ENCODE measurements around the gene S100PBP. TPM values are rescaled to one million over a fixed set of nuclear protein-coding genes. Genes with fewer than 3 reads are reported as not detected.
A peak's percentile ranks its signal among the peaks of the same experiment; 100 is the strongest.

The S100PBP gene
- total RNA-seq, 1 experiment from 2014 or later: 50.1 TPM

GRCh38 chr1:32830092-32830852 is 12.8 kb downstream of the S100PBP start:
- Histone ChIP-seq H3K27me3 (ENCODE audit: insufficient read depth, low read length) (no peaks in the 10 kb centered on the region), H4K20me1 (ENCODE audit: control insufficient read depth, insufficient read depth, insufficient read length) (no peaks in the 10 kb centered on the region), H3K9me3 (ENCODE audit: control insufficient read depth, low read depth, low read length) (no peaks in the 10 kb centered on the region), H4K91ac (ENCODE audit: insufficient read length, low read depth, low read length) (no peak overlapping the region), H2AFZ (ENCODE audit: low read length) (no peak overlapping the region), H2BK120ac (ENCODE audit: low read depth, low read length, poor library complexity, severe bottlenecking) (no peak overlapping the region), H4K5ac (ENCODE audit: insufficient read length, low read depth, low read length) (no peak overlapping the region), H3K4me1 (ENCODE audit: insufficient read depth, low read length) (no peaks in the 10 kb centered on the region), H3K56ac (ENCODE audit: insufficient read length, low read depth, low read length) (no peak overlapping the region), H3K79me1 (ENCODE audit: insufficient read depth, low read depth, low read length, poor library complexity, severe bottlenecking) (no peaks in the 10 kb centered on the region), H3K4ac (ENCODE audit: low read depth, low read length) (no peak overlapping the region), H3K9ac (ENCODE audit: extremely low read depth, insufficient read length, low read length) (no peak overlapping the region), H3K23ac (ENCODE audit: insufficient read length, low read depth, low read length) (no peak overlapping the region), H2BK15ac (ENCODE audit: low read depth, low read length) (no peak overlapping the region), H2AK5ac (ENCODE audit: insufficient read length, low read length) (no peak overlapping the region), H3K79me2 (ENCODE audit: insufficient read depth, low read length) (no peaks in the 10 kb centered on the region), H2BK5ac (ENCODE audit: insufficient read length, low read length) (no peak overlapping the region), H3K4me2 (ENCODE audit: insufficient read depth, insufficient read length, low read length) (no peak overlapping the region), H2BK12ac (ENCODE audit: insufficient read length, low read depth, low read length) (no peak overlapping the region), H3K23me2 (ENCODE audit: insufficient read length, low read depth, low read length, poor library complexity, severe bottlenecking) (no peaks in the 10 kb centered on the region), H2BK20ac (ENCODE audit: low read depth, low read length, poor library complexity, severe bottlenecking) (no peak overlapping the region), H3K14ac (ENCODE audit: insufficient read depth, low read length) (no peak overlapping the region), H3K18ac (ENCODE audit: insufficient read length, low read depth, low read length) (no peak overlapping the region), H4K8ac (replicated peaks; ENCODE audit: insufficient read length, low read depth, low read length) (no peak overlapping the region), H3T11ph (ENCODE audit: low read length) (no peak overlapping the region), H3K27ac (ENCODE audit: insufficient read length, low read depth, low read length) (no peak overlapping the region)
- Mint-ChIP-seq H3K27me3 (ENCODE audit: low read depth) (no peaks in the 10 kb centered on the region), H3K4me1 (no peaks in the 10 kb centered on the region), H3K4me3 (no peak overlapping the region), H3K9me3 (no peaks in the 10 kb centered on the region), H3K36me3 (ENCODE audit: insufficient read depth in 1 of 3, low read depth in 3 of 3) (peaks cover 17 to 81% (median 79%) of the 10 kb centered on the region in 3 experiments; a peak in 6 of 7 replicates), H3K27ac (peak overlapping the region in 1 of 3 experiments; percentile 4; a peak in 1 of 7 replicates)
- TF ChIP-seq, protein P1, sequence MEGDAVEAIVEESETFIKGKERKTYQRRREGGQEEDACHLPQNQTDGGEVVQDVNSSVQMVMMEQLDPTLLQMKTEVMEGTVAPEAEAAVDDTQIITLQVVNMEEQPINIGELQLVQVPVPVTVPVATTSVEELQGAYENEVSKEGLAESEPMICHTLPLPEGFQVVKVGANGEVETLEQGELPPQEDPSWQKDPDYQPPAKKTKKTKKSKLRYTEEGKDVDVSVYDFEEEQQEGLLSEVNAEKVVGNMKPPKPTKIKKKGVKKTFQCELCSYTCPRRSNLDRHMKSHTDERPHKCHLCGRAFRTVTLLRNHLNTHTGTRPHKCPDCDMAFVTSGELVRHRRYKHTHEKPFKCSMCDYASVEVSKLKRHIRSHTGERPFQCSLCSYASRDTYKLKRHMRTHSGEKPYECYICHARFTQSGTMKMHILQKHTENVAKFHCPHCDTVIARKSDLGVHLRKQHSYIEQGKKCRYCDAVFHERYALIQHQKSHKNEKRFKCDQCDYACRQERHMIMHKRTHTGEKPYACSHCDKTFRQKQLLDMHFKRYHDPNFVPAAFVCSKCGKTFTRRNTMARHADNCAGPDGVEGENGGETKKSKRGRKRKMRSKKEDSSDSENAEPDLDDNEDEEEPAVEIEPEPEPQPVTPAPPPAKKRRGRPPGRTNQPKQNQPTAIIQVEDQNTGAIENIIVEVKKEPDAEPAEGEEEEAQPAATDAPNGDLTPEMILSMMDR (conservative IDR thresholded peaks at IDR 0.05): no peak
- no CpG with 5 or more reads among the region's 6 CpGs for WGBS (ENCODE audit: extremely low coverage, insufficient read length, low lambda C conversion rate)
- no peak for DNase-seq
